Stimulated activated CD8-positive, alpha-beta memory T cell treated with anti-CD3 and anti-CD28 coated beads, Interleukin-4, amount 100 ng/mL, for 1 hour (primary cell): ENCODE measurements around the gene LNP1.

Experiments
- DNase-seq, 2 donors: peaks; one replicate each; pipeline ENCODE4 v3.0.0-alpha.2; 2020; ENCODE audit warnings: low read depth in 2 of 2, low spot score in 1 of 2

LNP1 gene

GRCh38 chr3:100399341-100400071 lies 1.8 kb upstream of the LNP1 start:
- no peak for DNase-seq

- peak in 1 of 2 donors; percentile 1 for DNase-seq
Observed at GRCh38 chr3:100400419-100400779, 940 bp upstream of the LNP1 start.

- DNase-seq, result peak; percentile 10 to 14
Observed at GRCh38 chr3:100401674-100402041, 319 bp downstream of the LNP1 start.

GRCh38 chr3:100402256-100402655 lies 917 bp downstream of the LNP1 start:
- no peak for DNase-seq

- DNase-seq, result no peak
Observed at GRCh38 chr3:100402891-100403290, 1.6 kb downstream of the LNP1 start.

GRCh38 chr3:100403362-100404249 lies 2.3 kb downstream of the LNP1 start:
- no peak for DNase-seq

- DNase-seq, result no peak
Observed at GRCh38 chr3:100404250-100404548, 2.9 kb downstream of the LNP1 start.

GRCh38 chr3:100407164-100407563 lies 5.8 kb downstream of the LNP1 start:
- no peak for DNase-seq

GRCh38 chr3:100407977-100408532 lies 6.7 kb downstream of the LNP1 start:
- DNase-seq, result no peak

- DNase-seq, result no peak
Observed at GRCh38 chr3:100411091-100411982, 10.0 kb downstream of the LNP1 start.

GRCh38 chr3:100412912-100413590 lies 11.7 kb downstream of the LNP1 start:
- DNase-seq, result no peak

- DNase-seq, result no peak
Observed at GRCh38 chr3:100413613-100414012, 12.3 kb downstream of the LNP1 start.

- no peak for DNase-seq
Observed at GRCh38 chr3:100416176-100416575, 14.8 kb downstream of the LNP1 start.

GRCh38 chr3:100416863-100417262 lies 15.5 kb downstream of the LNP1 start:
- DNase-seq, result no peak

GRCh38 chr3:100419406-100419805 lies 18.1 kb downstream of the LNP1 start:
- DNase-seq, result no peak

GRCh38 chr3:100420885-100421284 lies 19.5 kb downstream of the LNP1 start:
- DNase-seq, result no peak

GRCh38 chr3:100423611-100424010 lies 22.3 kb downstream of the LNP1 start:
- no peak for DNase-seq

GRCh38 chr3:100424261-100424660 lies 22.9 kb downstream of the LNP1 start:
- DNase-seq, result no peak

GRCh38 chr3:100425316-100425715 lies 24.0 kb downstream of the LNP1 start:
- no peak for DNase-seq

- no peak for DNase-seq
Observed at GRCh38 chr3:100426067-100426682, 24.8 kb downstream of the LNP1 start.
